Stomach smooth muscle (tissue), 2 donors: ENCODE results near the gene KLHDC4.
"Not testable (repeated sequence)": the region's sequence is repeated elsewhere in the genome, so short reads cannot be mapped to it uniquely, and the experiment has no call there.

ENCODE experiments used
- H3K27ac ChIP-seq: one replicate; pipeline ENCODE4 v1.7.0; 2013; ENCODE audit warnings: mild to moderate bottlenecking, low read length, inconsistent platforms
- H3K27me3 ChIP-seq, 2 donors: one replicate each; pipeline ENCODE4 v1.7.0; 2013; ENCODE audit warnings: low read length in 2 of 2; ENCODE audit not compliant: insufficient read depth in 2 of 2, control insufficient read depth in 1 of 2
- H3K36me3 ChIP-seq, 2 donors: one replicate each; pipeline ENCODE4 v1.7.0; 2013; ENCODE audit warnings: low read length in 2 of 2; ENCODE audit not compliant: control insufficient read depth in 2 of 2, insufficient read depth in 2 of 2
- H3K4me1 ChIP-seq: one replicate; pipeline ENCODE4 v1.7.0; 2013; ENCODE audit warnings: low read length; ENCODE audit not compliant: control insufficient read depth, insufficient read depth
- H3K4me3 ChIP-seq, 2 donors: one replicate each; pipeline ENCODE4 v1.7.0; 2013; ENCODE audit warnings: low read length in 2 of 2
- H3K9ac ChIP-seq, 2 donors: one replicate each; pipeline ENCODE4 v1.7.0; 2013; ENCODE audit warnings: low read length in 2 of 2, mild to moderate bottlenecking in 1 of 2
- H3K9me3 ChIP-seq, 2 donors: one replicate each; pipeline ENCODE4 v1.7.0; 2013; ENCODE audit warnings: low read length in 2 of 2; ENCODE audit not compliant: control insufficient read depth in 2 of 2
- donor health status: healthy.
- donor health status: Pancreatic carcinoma.

The KLHDC4 gene

DNA sequence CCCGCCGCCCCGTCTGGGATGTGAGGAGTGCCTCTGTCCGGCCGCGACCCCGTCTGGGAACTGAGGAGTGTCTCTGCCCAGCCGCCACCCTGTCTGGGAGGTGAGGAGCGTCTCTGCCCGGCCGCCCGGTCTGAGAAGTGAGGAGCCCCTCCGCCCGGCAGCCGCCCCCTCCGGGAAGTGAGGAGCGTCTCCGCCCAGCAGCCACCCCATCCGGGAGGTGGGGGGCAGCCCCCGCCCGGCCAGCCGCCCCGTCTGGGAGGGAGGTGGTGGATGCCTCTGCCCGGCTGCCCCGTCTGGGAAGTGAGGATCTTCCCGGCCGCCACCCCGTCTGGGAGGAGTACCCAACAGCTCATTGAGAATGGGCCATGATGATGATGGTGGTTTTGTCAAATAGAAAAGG lies 47.0 kb downstream of the KLHDC4 start:
- H3K36me3 ChIP-seq, result peaks cover 13 to 19% of the 10 kb centered on the region in 2 donors
- H3K9me3 ChIP-seq, result not testable (repeated sequence)

DNA sequence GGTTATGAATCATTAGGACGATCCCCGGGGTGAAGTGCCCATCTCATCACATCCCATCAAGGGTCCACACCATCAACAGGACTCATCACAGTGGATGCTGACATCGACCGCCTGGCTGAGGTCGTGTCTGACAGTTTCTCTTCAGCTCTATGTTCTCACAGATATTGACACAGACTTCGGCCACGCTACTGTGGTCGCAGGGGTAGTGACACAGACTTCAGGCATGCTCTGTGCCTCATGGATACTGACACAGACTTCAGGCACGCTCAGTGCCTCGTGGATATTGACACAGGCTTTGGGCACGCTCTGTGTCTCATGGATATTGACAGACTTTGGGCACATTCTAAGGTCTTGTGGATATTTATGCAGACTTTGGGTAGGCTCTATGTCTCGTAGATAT lies 50.1 kb downstream of the KLHDC4 start:
- no peaks in the 10 kb centered on the region for H3K27me3 ChIP-seq
- H3K4me3 ChIP-seq, result no peak overlapping the region
- H3K9me3 ChIP-seq, result no peaks in the 10 kb centered on the region
- H3K9ac ChIP-seq, result no peak overlapping the region
- no peaks in the 10 kb centered on the region for H3K4me1 ChIP-seq
- peaks cover 18 to 25% of the 10 kb centered on the region in 2 donors for H3K36me3 ChIP-seq
- H3K27ac ChIP-seq, result no peak overlapping the region

More for the DNA sequence above, 47.0 kb downstream of the KLHDC4 start:
- not testable (repeated sequence) for H3K27ac ChIP-seq, H3K27me3 ChIP-seq, H3K9ac ChIP-seq, H3K4me1 ChIP-seq, H3K4me3 ChIP-seq

DNA sequence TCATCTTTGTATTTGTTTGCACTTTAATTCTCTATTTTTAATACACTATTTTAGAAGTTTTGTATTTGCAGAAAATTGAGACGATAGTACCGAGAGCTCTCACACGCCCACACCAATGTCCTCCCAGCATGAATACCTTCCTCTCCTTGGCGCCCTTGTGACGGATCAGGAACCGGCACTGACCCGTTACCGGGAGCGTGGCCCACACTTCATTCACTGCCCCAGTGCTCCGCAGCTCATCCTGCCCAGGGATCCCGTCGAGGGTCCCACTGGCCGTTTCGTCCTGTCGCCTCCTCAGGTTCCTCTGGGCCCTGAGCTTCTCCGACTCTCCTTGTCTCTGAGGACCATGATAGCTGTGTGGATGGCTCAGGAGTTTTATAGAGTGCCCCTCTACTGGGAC lies 50.6 kb downstream of the KLHDC4 start:
- Histone ChIP-seq H3K9me3 (no peaks in the 10 kb centered on the region), H3K36me3 (peaks cover 18 to 27% of the 10 kb centered on the region in 2 donors), H3K4me1 (no peaks in the 10 kb centered on the region), H3K27me3 (no peaks in the 10 kb centered on the region), H3K4me3 (no peak overlapping the region), H3K27ac (no peak overlapping the region), H3K9ac (no peak overlapping the region)

GRCh38 chr16:87713451-87714229 lies 52.1 kb downstream of the KLHDC4 start:
- Histone ChIP-seq H3K9me3 (no peaks in the 10 kb centered on the region), H3K4me1 (no peaks in the 10 kb centered on the region), H3K4me3 (no peak overlapping the region), H3K27me3 (no peaks in the 10 kb centered on the region), H3K36me3 (peaks cover 18 to 36% of the 10 kb centered on the region in 2 donors), H3K27ac (no peak overlapping the region), H3K9ac (no peak overlapping the region)

DNA sequence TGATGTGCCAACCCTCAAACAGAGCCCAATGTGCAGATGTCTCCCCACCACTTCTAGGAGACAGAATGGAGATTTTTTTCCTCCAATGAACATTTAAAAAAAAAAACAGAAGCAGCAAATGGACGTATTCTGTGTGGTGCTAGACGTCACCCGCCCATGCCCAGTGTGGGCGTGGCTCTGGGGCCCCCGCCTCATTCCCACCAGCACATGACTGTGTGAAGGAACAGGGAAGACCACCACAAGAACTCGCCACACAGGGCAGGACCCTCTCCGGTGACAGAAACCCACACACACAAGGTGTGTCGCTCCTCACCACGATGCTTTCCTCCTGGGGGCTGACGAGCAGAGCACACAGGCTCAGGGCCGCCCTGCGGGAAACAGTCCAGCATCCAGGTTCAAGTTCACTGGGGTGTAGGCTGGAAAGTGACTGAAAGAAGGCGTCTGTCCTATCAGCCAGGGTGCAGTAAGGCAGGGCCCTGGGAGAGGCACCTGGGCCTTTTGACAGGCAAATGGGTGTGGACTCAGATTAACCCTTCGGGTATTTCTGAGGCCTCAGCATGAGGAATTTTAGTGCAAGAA lies 53.5 kb downstream of the KLHDC4 start:
- no peaks in the 10 kb centered on the region for H3K27me3 ChIP-seq
- H3K4me3 ChIP-seq, result no peak overlapping the region
- H3K36me3 ChIP-seq, result peaks cover 20 to 45% of the 10 kb centered on the region in 2 donors

GRCh38 chr16:87710887-87711286 lies 54.9 kb downstream of the KLHDC4 start:
- Histone ChIP-seq H3K4me1 (no peaks in the 10 kb centered on the region), H3K4me3 (no peak overlapping the region), H3K27ac (no peak overlapping the region), H3K27me3 (no peaks in the 10 kb centered on the region), H3K36me3 (peaks cover 19 to 41% of the 10 kb centered on the region in 2 donors), H3K9ac (no peak overlapping the region), H3K9me3 (no peaks in the 10 kb centered on the region)

More for the DNA sequence above, 53.5 kb downstream of the KLHDC4 start:
- H3K9me3 ChIP-seq, result no peaks in the 10 kb centered on the region
- H3K4me1 ChIP-seq, result no peaks in the 10 kb centered on the region
- H3K27ac ChIP-seq, result no peak overlapping the region
- H3K9ac ChIP-seq, result no peak overlapping the region

DNA sequence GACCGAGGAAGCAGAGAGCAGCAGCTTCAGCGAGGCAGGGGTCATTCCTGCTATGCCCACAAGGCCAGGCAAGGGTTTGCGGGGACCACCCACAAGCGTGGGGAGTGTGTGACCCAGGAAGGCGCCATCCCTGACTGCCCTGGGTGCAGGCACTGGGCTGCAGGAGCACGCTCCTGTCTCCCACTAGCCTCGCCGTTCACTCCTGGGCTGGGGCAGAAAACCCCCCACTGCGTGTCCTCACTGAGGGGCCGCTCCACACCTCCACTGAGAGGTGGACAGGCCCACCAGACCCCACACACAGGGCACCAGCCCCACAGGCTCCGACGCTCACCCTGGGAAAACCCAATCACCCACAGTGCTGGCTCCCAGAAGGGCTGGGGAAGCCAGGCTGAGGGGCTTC lies 56.1 kb downstream of the KLHDC4 start:
- no peaks in the 10 kb centered on the region for H3K27me3 ChIP-seq
- H3K27ac ChIP-seq, result no peak overlapping the region
- no peak overlapping the region for H3K9ac ChIP-seq
- no peaks in the 10 kb centered on the region for H3K9me3 ChIP-seq
- H3K4me1 ChIP-seq, result peaks cover 2% of the 10 kb centered on the region
- peaks cover 16 to 35% of the 10 kb centered on the region in 2 donors for H3K36me3 ChIP-seq
- H3K4me3 ChIP-seq, result no peak overlapping the region

DNA sequence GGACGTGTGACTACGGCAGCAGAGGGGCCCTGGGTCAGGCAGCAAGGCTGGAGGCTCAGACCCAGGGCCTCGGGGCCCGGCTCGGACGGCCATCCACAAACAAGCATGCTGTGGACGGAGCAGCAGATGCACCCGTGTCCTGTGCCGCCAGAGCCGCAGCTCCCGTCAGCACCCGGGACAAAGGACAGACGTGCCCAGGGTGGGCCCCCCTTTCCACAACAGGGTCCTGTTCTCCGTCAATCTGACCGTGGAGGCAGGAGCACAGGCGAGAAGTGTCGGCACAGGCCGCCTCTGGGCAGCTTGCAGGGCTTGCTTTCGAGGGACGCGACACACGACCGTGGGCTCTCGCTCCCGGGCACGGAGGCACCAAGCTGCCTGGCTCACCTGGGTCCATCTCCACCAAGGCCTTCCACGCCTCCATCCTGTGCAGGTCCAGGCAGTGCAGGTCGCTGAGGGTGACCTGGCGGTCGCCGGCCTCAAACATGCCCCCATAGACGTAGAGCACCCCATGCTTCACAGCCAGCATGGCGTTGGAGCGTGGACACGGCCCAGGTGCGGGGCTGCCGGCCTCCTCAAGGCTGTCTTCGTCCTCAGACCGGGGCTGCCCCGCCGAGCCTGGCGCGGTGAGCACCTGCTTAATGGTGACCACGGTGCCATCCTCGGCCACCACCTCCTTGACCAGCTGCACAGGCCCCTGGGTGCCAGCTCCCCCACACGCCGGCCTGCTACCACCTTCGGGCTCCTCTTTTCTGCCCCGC lies 56.7 kb downstream of the KLHDC4 start:
- Histone ChIP-seq H3K4me3 (no peak overlapping the region), H3K9ac (no peak overlapping the region), H3K27me3 (no peaks in the 10 kb centered on the region), H3K4me1 (peaks cover 2% of the 10 kb centered on the region), H3K9me3 (no peaks in the 10 kb centered on the region), H3K27ac (no peak overlapping the region), H3K36me3 (peaks cover 15 to 35% of the 10 kb centered on the region in 2 donors)

DNA sequence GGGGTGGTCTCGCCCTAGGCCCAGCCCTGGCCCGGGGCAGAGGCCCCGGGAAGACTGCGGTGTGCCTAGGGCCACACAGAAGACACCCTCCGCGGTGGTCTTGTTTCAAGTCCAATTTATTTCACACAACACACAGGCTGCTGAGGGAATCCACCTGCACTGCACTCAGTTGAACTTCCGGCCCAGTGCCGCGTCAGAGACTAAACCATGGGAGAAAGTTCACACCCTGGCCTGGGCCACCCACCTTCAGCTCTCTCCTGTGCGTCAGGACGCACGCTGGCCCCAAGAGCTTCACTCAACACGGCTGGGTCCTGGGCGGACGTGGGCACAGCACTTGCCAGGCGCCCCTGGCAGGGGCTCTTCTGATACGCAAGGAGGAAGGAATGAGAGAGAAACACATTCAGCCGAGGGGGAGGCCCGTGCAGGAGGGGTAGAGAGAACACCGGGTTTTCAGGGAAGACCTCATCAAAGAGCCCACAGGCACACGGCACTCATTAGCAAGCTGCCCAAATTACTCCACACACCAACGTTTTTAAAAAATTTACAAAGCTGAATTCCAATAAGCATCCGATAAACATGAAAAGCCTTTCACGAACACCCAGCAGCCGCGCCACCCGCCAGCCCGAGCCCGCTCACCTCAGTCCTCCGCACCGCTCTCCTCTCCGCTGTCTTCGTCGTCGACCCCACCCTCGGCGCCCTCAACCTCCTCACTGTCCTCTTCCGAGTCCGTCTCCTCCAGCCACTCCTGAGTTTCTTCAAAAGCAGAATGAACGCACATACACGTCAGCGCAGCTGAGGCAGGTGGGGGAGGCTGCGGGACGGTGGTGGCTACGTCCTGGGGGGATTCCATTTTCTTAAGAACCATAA lies 57.8 kb downstream of the KLHDC4 start:
- Histone ChIP-seq H3K27ac (no peak overlapping the region), H3K9me3 (no peaks in the 10 kb centered on the region), H3K9ac (no peak overlapping the region), H3K4me1 (peaks cover 2% of the 10 kb centered on the region), H3K4me3 (no peak overlapping the region), H3K36me3 (peaks cover 15 to 30% of the 10 kb centered on the region in 2 donors), H3K27me3 (no peaks in the 10 kb centered on the region)

- no peak overlapping the region for H3K27ac ChIP-seq
- peaks cover 2% of the 10 kb centered on the region for H3K4me1 ChIP-seq
- peaks cover 11 to 30% of the 10 kb centered on the region in 2 donors for H3K36me3 ChIP-seq
- no peaks in the 10 kb centered on the region for H3K9me3 ChIP-seq
- H3K27me3 ChIP-seq, result no peaks in the 10 kb centered on the region
- no peak overlapping the region for H3K4me3 ChIP-seq
- H3K9ac ChIP-seq, result no peak overlapping the region
Observed at GRCh38 chr16:87707097-87707496, 58.7 kb downstream of the KLHDC4 start.
